Measurements from ENCODE around the gene ANKRD60. TPM values are rescaled to one million over a fixed set of nuclear protein-coding genes. Genes with fewer than 3 reads are reported as not detected.
A peak's percentile ranks its signal among the peaks of the same experiment; 100 is the strongest.

ANKRD60 gene
- polyA plus RNA-seq, 10 donors = not detected

GRCh38 chr20:58194175-58194791 lies 34.2 kb downstream of the ANKRD60 start:
- no peak for DNase-seq

DNA sequence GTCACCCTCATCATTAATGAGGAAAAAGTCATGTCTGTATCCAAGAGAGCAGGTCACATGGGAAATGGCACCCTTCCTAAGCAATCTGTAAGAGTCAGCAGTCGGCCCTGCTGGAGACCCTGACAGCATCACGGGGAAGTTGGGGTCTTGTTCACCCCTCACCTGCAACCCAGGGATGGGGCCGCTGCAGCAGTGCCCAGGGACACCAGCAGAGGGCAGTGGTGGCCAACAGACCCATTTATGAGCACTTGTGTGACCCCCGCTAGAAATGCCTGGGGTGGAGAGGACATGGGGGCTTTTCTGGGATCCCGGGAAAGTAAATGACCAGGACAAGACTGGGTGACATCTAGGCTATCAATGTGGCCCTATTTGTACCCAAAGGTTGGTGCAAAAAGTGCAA lies 35.9 kb downstream of the ANKRD60 start:
- no peak for DNase-seq

GRCh38 chr20:58192065-58192464 lies 36.4 kb downstream of the ANKRD60 start:
- DNase-seq = no peak

- DNase-seq = no peak
Measured at GRCh38 chr20:58188527-58188926, 39.9 kb downstream of the ANKRD60 start.

GRCh38 chr20:58184984-58185383 lies 43.5 kb downstream of the ANKRD60 start:
- DNase-seq = no peak

DNA sequence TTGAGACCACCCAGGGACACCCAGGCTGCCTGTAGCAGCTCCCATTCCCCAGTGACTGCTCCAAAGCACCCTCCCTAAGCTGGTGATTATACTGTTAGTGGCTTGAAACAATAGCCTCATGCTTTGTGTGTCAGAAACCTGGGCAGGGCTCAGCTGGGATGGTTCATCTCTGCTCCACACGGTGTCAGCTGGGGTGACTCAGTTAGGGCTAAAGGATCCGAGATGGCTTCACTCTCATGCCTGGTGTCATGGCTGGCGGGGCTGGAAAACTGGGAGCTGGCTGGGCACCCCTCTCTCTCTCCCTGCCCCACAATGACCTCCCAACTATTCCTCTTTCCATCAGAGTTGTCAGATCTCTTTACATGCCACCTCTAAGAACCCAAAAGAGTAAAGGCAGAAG lies 44.4 kb downstream of the ANKRD60 start:
- no peak for DNase-seq

DNA sequence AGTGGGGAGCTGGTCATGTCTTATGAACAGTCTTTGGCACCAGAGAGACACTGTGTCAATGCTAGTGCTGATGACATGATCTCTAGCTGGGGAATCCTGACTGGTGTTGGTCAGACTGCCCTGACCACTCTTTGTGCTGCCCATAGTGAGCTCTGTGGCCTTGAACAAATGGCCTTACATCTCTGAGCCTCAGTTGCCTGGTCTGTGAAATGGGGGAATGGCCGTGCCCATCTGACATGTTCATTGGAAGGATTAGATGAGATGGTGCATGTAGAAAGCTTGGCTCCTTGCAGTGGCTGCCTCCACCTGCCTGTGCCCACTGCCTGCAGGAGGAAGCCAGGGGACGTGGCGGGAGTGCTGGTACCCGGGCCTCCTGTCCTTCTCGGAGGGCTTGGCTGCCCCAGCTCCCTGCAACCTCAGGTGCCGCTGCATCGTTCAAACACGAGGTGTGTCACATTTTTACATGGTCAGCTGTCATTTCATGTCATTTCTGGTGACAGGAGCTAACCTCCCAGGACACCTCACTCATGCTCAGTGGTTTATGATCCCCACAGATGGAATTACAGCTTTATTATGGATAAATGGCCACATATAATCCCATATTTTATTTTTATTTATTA lies 45.8 kb downstream of the ANKRD60 start:
- DNase-seq = no peak

GRCh38 chr20:58179432-58180099 lies 48.9 kb downstream of the ANKRD60 start:
- DNase-seq = peak; percentile 41 to 84 (median 73)

DNA sequence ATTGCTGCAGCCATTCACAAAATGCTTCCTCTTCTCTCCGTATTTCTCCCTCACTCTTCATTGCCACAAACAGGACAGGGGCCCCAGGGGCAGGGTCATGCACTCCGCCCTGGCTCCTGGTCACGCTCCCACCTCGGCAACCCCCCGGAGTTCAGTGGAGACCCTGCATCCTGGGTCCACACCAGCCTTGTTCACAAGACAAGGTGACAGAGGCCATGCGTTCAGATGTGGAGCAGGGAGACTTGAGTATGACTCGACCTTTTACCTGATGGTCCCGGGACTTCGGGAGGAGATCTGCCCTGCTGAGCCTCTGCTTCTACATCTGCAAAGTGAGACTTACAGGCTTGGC lies 49.4 kb downstream of the ANKRD60 start:
- DNase-seq = no peak

- DNase-seq = peak in 1 of 3 donors; percentile 48
Measured at GRCh38 chr20:58177799-58178198, 50.7 kb downstream of the ANKRD60 start.

DNA sequence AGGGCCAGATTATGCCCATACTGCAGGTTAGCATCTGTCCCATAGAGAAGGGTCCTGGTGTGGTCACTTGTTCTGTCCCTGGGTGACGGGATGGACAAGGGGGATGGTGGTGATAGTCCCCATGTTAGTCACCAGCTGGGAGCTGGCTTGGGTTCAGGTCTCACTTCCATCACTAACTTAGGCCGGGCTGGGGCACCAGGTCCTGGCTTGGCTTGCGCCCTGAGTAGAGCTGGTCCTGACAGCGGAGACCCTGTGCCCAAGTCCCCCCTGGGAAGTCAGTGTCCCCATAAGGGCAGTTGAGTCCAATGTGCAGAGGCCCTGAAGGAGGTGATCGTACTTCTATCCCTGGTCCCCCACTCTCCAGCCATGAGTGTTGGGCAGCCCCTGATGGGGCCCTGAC lies 52.6 kb downstream of the ANKRD60 start:
- no peak for DNase-seq

GRCh38 chr20:58175425-58175824 lies 53.0 kb downstream of the ANKRD60 start:
- DNase-seq = no peak

DNA sequence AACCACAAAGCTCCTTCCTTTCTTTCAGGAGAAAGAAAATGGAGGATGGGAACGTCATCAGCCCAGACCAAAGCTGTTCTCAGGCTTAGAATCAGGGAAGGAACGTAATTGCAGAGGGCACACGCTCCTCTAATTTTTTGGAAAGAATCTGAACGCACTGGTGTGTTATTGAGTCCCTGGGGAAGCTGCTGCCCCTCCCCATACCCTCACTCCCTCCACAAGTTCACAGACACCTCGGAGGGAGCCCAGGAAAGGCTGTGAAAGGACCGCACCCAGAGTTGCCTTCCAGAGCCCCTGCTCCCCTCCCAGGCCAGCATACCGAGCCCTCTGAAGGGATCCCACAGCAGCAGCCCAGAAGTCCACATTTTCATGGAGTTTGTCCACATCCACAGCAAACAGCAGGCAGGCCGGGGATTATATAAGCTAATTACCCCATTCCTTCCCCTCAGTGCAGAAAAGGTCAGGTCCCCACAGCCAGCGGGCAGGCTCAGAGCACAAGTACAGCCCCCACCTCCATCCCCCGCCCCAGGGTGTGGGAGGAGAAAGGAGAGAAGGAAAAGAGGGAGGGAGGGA lies 53.7 kb downstream of the ANKRD60 start:
- peak; percentile 39 to 86 (median 60) for DNase-seq

DNA sequence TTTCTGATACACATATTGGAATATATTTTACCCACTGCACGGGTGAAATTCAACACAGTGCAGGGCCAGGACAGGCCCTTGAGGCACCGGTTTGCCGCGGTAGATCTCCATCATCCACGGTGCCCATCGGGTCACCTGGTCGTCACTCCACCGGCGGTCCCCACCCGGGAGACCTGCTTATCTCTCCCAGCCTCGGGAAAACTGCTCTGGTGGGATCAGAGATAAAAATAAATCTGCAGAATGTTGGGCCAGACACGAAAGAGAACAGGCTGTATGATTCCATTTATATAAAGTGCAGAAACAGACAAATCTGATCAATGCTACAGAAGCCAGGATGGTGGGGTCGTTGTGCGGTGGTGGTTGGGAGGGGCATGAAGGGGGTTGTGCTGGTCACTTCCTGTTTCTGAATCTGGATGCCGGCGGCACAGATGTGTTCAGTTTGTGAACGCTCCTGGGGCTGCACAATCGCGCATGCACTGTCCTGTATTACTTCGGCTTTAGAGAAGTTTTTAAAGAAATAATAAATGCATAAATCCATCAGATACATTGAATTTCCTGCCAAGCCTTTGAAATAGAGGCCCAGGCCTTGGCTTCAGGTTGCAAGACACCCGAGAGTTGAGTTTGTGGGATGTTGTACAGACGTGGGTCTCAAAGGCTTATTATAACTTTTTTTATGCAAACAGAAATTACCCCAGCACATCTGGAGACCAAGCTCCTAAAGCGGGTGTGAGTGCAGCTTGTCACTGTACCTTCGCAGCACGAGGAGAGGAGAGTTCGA lies 54.3 kb downstream of the ANKRD60 start:
- peak; percentile 51 to 89 (median 66) for DNase-seq

- no peak for DNase-seq
Measured at GRCh38 chr20:58173091-58173490, 55.4 kb downstream of the ANKRD60 start.

DNA sequence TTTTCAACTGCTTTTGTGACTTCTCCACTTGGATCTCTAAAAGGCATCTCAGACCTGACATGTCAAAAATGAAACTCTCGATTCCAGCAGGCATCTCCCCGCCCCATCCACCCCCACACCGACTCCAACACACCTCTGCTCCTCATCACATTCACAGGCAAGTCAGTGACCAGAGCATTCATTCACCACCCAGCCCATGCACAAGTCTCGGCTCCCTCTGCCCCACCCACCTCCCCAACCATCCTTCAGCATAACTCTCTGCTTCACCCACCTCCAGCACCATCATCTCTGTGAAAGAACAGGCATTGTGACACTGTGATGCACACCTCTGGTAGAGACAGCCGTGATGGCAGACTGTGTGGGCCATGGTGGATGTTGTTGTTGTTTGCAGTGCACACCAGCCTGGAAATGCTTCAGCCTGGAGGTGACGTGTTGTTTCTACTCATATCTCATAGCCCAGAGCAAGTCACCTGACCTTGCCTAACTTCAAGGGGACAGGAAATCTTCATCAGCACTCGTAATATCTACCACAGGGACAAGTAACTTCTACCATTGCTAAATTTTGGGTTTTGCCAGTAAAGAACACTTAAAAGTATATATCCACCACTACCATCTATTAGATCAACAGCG lies 56.5 kb downstream of the ANKRD60 start:
- DNase-seq = no peak

- peak in 2 of 3 donors; percentile 47 to 49 for DNase-seq
Measured at GRCh38 chr20:58169450-58169849, 59.0 kb downstream of the ANKRD60 start.

GRCh38 chr20:58168843-58169242 lies 59.6 kb downstream of the ANKRD60 start:
- DNase-seq = no peak

DNA sequence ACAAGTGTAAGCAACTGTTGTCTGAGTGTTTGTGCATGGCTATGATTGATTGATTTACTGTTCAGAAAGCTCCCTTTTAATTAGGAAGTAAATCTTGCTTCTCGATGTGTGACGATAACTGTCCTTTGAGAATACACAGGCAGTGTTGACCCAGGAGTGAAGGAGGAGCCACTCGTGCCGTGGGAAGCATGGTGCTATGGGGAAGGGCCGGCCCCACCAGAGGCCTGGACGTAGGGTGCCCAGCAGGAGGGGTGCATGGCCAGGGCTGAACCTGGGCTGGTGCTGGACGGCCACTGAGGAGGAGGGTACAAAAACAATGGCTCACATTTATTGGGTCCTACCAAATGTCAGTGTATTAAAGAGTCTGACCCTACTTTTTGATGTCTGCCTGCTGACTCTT lies 60.7 kb downstream of the ANKRD60 start:
- DNase-seq = no peak
